Adrenal gland (tissue), 12 donors: ENCODE measurements around the gene ZNF503. TPM values are rescaled to one million over a fixed set of nuclear protein-coding genes. Genes with fewer than 3 reads are reported as not detected.
"Not testable (repeated sequence)": the region's sequence is repeated elsewhere in the genome, so short reads cannot be mapped to it uniquely, and the experiment has no call there.

Experiments used
- DNase-seq, 7 donors: peaks; one replicate each; pipeline ENCODE4 v3.0.0-alpha.2; 2019 to 2020
- H3K27ac ChIP-seq, 5 donors: fragments of 200-600 bp; sonication (generic) in 4 of 5; 1 replicate in 3 of 5; 2 replicates in 2 of 5; pipeline versions ENCODE4 v1.5.1 to v1.8.0; 2016 to 2020; ENCODE audit warnings: mild to moderate bottlenecking in 1 of 5
- H3K27me3 ChIP-seq: fragments of 200-600 bp; 2 replicates; pipeline ENCODE4 v1.8.0; 2021
- H3K36me3 ChIP-seq, 2 donors: fragments of 200-600 bp; replicated peaks in 1 of 2; 1 replicate in 1 of 2; 2 replicates in 1 of 2; pipeline versions ENCODE4 v1.5.1 to v1.8.0; 2018 to 2022
- H3K4me1 ChIP-seq, 2 donors: fragments of 200-600 bp; replicated peaks in 1 of 2; 1 replicate in 1 of 2; 2 replicates in 1 of 2; pipeline versions ENCODE4 v1.5.1 to v1.8.0; 2018 to 2021
- H3K4me3 ChIP-seq, 4 donors: fragments of 200-600 bp; sonication (generic) in 3 of 4; one replicate each; pipeline ENCODE4 v1.5.1; 2016 to 2018
- H3K9me3 ChIP-seq, 3 donors: fragments of 200-600 bp; sonication (generic) in 1 of 3; replicated peaks in 1 of 3; 1 replicate in 2 of 3; 2 replicates in 1 of 3; pipeline versions ENCODE4 v1.5.1 to v1.8.0; 2016 to 2021
- POLR2A ChIP-seq, 2 donors: fragments of 450-650 bp; IDR thresholded peaks; one replicate each; pipeline ENCODE4 v1.6.1; 2017; ENCODE audit warnings: antibody characterized with exemption in 2 of 2, mild to moderate bottlenecking in 2 of 2, moderate library complexity in 1 of 2
- WGBS, 4 donors: extraction: QIAGEN DNeasy Blood & Tissue Kit in 2 of 4; methylation state at CpG; one replicate each; pipeline versions ENCODE4 v1.1.5 to v1.1.7; 2013 to 2017; 5-methylcytosine and 5-hydroxymethylcytosine counted together
- intact Hi-C, 2 donors: fragments of 100-400 bp; cut with DNase I; formaldehyde crosslinking; loops; one replicate each; pipeline versions ENCODE4 v1.14.1 to v1.15.0; 2022 to 2023
- polyA plus RNA-seq, 3 donors: library from polyadenylated mRNA; stranded (reverse); fragments of 200-250 nt in 2 of 3; fragments of 350-450 nt in 1 of 3; fragmentation: Illumina TruSeq in 1 of 3; extraction: RNeasy Lipid Tissue Mini Kit (QIAGEN cat#74804) in 1 of 3; gene quantifications; one replicate each; pipeline ENCODE4 v1.2.3, GENCODE V29; 2013 to 2014
- total RNA-seq, 9 donors: library from RNA; depleted of rRNA in 4 of 9; stranded (reverse); fragments of >200 nt in 4 of 9; fragments of 120-200 nt in 1 of 9; fragmentation: NEBNext Ultra II Directional in 1 of 9; extraction: Animal tissue kit (Norgen Biotek cat#: 25700) in 1 of 9; gene quantifications; one replicate each; pipeline versions ENCODE4 v1.1.0 to v1.2.4, GENCODE V29; 2013 to 2023
- TF ChIP-seq, protein P1 (sequence below), 6 experiments: fragments of 450-650 bp in 4 of 6; fragments of 200-600 bp in 2 of 6; sonication (generic) in 1 of 6; IDR thresholded peaks; 1 replicate in 5 of 6; 2 replicates in 1 of 6; pipeline versions ENCODE4 v1.5.1 to v1.8.0; 2016 to 2021; ENCODE audit warnings: antibody characterized with exemption in 6 of 6, mild to moderate bottlenecking in 2 of 6, moderate library complexity in 1 of 6
- donor health status: healthy with polysubstance abuse.
- donor health status: Bipolar disorder and iron deficiency.
- donor health status: DM: yes; HTN: yes; CAD: no.
- donor health status: DM: no; HTN: no; CAD: no.
- donor health status: DM: no; HTN: no; CAD: no.
- donor health status: DM: yes; HTN: yes; CAD: no.

The ZNF503 gene
- total and polyA plus RNA-seq, 12 donors, result 5.4 to 129 (median 46.0) TPM

DNA sequence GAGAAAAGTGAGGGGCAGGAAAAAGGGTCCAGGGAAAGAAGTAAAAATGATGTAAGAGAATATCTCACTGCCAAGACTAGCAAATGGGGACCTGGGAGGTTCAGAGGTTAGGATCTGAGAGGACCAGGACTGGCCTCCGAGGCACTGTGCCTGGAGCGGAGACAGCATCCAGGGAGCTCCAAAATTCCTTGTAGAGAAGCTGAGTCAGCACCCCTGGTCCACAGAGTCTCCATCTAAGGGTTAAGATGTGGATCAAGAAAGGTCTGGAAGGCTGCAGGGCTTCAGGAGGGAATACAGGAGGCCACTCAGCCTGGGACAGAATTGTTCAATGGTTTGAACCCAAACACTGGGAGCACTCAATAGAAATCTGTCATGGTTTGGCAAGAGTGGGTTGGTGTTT, 30.6 kb downstream of the ZNF503 start:
- intact Hi-C loops, result no loop called here
- Histone ChIP-seq H3K27me3 (no peaks in the 10 kb centered on the region), H3K4me3 (no peak overlapping the region), H3K36me3 (no peaks in the 10 kb centered on the region), H3K9me3 (no peaks in the 10 kb centered on the region), H3K4me1 (no peaks in the 10 kb centered on the region), H3K27ac (no peak overlapping the region)
- WGBS, 4 donors, result 88 to 94% (median 90%) methylated on average over 2 of the region's 2 CpGs
- TF ChIP-seq POLR2A (IDR thresholded peaks at IDR 0.05), result no peak
- TF ChIP-seq, protein P1, sequence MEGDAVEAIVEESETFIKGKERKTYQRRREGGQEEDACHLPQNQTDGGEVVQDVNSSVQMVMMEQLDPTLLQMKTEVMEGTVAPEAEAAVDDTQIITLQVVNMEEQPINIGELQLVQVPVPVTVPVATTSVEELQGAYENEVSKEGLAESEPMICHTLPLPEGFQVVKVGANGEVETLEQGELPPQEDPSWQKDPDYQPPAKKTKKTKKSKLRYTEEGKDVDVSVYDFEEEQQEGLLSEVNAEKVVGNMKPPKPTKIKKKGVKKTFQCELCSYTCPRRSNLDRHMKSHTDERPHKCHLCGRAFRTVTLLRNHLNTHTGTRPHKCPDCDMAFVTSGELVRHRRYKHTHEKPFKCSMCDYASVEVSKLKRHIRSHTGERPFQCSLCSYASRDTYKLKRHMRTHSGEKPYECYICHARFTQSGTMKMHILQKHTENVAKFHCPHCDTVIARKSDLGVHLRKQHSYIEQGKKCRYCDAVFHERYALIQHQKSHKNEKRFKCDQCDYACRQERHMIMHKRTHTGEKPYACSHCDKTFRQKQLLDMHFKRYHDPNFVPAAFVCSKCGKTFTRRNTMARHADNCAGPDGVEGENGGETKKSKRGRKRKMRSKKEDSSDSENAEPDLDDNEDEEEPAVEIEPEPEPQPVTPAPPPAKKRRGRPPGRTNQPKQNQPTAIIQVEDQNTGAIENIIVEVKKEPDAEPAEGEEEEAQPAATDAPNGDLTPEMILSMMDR (IDR thresholded peaks at IDR 0.05), result no peak
- no peak for DNase-seq

DNA sequence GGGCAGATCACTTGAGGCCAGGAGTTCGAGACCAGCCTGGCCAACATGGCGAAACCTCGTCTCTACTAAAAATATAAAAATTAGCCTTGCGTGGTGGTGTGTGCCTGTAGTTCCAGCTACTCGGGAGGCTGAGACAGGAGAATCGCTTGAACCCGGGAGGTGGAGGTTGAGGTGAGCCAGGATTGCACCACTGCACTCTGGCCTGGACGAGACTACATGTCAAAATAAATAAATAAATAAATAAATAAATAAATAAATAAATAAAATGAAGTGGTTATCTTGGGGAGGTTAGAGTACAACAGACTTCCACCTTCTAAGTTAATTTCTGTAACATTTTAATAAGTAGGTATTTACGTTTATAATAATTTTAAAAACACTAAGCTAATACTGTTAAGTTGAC, 31.7 kb downstream of the ZNF503 start:
- 93 to 95% (median 95%) methylated on average over 9 of the region's 9 CpGs for WGBS, 4 donors
- intact Hi-C loops, H3K27ac ChIP-seq: not testable (repeated sequence)

GRCh38 chr10:75367901-75368300, 33.7 kb downstream of the ZNF503 start:
- Histone ChIP-seq H3K27me3 (no peaks in the 10 kb centered on the region), H3K9me3 (no peaks in the 10 kb centered on the region), H3K36me3 (no peaks in the 10 kb centered on the region), H3K4me3 (no peak overlapping the region), H3K4me1 (no peaks in the 10 kb centered on the region), H3K27ac (peak overlapping the region in 1 of 5 donors; percentile 66)
- TF ChIP-seq POLR2A (IDR thresholded peaks at IDR 0.05), result no peak
- TF ChIP-seq, protein P1 (IDR thresholded peaks at IDR 0.05), result no peak
- intact Hi-C loops, result no loop called here
- WGBS, 4 donors, result 68 to 92% (median 79%) methylated on average over 2 of the region's 2 CpGs
- DNase-seq, result no peak

More for the DNA sequence above, 31.7 kb downstream of the ZNF503 start:
- H3K36me3 ChIP-seq, H3K27me3 ChIP-seq, H3K4me3 ChIP-seq, H3K9me3 ChIP-seq, H3K4me1 ChIP-seq, DNase-seq: not testable (repeated sequence)

GRCh38 chr10:75367021-75367487, 34.5 kb downstream of the ZNF503 start:
- DNase-seq, result peak in 6 of 7 donors; percentile 22 to 59 (median 42)
- Histone ChIP-seq H3K27ac (peak overlapping the region in 1 of 5 donors; percentile 51), H3K4me3 (no peak overlapping the region), H3K36me3 (no peaks in the 10 kb centered on the region), H3K4me1 (no peaks in the 10 kb centered on the region), H3K9me3 (no peaks in the 10 kb centered on the region), H3K27me3 (no peaks in the 10 kb centered on the region)
- 61 to 66% (median 64%) methylated on average over 8 of the region's 8 CpGs for WGBS, 4 donors
- TF ChIP-seq, protein P1 (IDR thresholded peaks at IDR 0.05), result no peak
- TF ChIP-seq POLR2A (IDR thresholded peaks at IDR 0.05), result no peak
- intact Hi-C loops, result no loop called here

DNA sequence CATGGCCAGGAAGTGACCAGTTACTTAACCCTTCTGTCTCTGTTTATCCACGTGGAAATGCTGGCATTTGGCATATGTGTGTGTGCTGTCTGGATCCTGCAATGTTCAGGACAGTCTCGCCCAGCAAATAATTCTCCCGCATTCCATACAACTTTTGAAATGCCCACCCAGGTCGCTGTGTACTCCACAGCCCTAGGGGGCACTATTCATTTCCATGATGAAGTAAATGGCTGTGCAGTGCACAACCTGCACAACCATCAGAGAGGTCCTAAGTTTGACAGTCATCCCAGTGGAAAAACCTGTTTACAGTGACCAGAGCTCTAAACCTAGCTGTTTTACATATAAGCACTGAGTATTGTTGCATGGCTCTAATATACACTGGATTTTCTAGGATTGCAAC, 38.1 kb downstream of the ZNF503 start:
- Histone ChIP-seq H3K9me3 (no peaks in the 10 kb centered on the region), H3K4me3 (no peak overlapping the region), H3K36me3 (no peaks in the 10 kb centered on the region), H3K27ac (no peak overlapping the region), H3K27me3 (no peaks in the 10 kb centered on the region), H3K4me1 (no peaks in the 10 kb centered on the region)
- WGBS, 4 donors, result 91 to 100% (median 94%) methylated on average over 3 to 4 of the region's 4 CpGs
- intact Hi-C loops, result no loop called here
- TF ChIP-seq, protein P1 (IDR thresholded peaks at IDR 0.05), result no peak
- TF ChIP-seq POLR2A (IDR thresholded peaks at IDR 0.05), result no peak
- no peak for DNase-seq

- H3K36me3 ChIP-seq, H3K4me1 ChIP-seq, H3K27ac ChIP-seq, H3K4me3 ChIP-seq, H3K27me3 ChIP-seq, DNase-seq, intact Hi-C loops, H3K9me3 ChIP-seq: not testable (repeated sequence)
- 74 to 86% (median 81%) methylated on average over 7 to 8 of the region's 8 CpGs for WGBS, 4 donors
Observed at GRCh38 chr10:75359876-75360275, 41.7 kb downstream of the ZNF503 start.
